Stimulated activated CD8-positive, alpha-beta memory T cell treated with anti-CD3 and anti-CD28 coated beads, Interleukin-15, amount 100 ng/mL, for 48 hours (primary cell): ENCODE measurements around the gene ZMIZ2.
A peak's percentile ranks its signal among the peaks of the same experiment; 100 is the strongest.
"Not testable (repeated sequence)": the region's sequence is repeated elsewhere in the genome, so short reads cannot be mapped to it uniquely, and the experiment has no call there.

Experiments
- DNase-seq, 2 donors: peaks; one replicate each; pipeline ENCODE4 v3.0.0-alpha.2; 2020; ENCODE audit warnings: low read depth in 2 of 2

The ZMIZ2 gene

DNA sequence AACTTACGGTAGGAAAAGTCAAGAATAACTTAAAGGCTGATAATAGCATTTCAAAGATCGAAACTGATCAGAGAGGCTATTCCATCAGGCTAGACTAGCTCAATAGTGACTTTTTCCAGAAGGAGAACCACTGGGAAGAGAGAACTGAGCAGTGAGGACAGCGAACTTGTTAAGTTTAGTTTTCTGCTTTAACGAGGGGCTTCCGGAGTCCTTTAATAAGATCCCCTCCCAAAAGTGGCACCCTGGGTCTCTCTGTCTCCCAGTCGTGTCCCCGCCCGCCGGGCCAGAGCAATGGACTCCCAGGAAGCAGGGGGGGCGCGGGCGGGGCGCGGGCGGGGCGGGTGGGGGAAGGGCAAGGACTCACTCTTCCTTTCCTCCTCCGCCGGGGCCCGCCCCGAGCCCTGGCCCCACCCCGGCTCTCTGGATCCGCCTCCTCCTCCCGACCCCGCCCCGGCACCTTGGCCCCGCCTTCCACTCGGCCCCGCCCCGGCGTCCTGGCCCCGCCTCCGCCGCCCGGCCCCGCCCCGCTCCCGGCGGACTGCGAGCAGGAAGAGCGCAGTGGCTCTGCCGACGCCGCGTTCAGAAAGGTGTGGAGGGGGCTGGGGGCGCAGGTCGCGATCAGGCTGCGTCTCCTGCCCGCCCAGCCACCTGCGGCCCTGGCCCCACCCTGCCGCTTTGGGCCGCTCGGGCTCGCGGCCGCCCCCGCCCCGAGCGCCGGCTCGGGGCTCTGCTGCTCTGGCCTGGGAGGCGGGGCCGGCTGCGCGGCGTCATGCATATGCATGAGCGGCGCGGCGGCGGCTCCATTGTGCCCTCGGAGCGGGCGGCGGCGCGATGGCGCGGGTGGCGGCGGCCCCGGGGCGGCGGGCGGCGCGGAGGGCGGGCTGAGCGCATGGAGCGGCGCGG is at the start of gene ZMIZ2:
Gene ZMIZ2 (plus strand): TSS at position 803 of the 903 bp plus-strand sequence. CDS start 7,403 bp downstream, outside the sequence.
- peak; percentile 81 to 84 for DNase-seq

GRCh38 chr7:44699598-44699997 is 49.0 kb upstream of the ZMIZ2 start:
- DNase-seq = not testable (repeated sequence)

DNA sequence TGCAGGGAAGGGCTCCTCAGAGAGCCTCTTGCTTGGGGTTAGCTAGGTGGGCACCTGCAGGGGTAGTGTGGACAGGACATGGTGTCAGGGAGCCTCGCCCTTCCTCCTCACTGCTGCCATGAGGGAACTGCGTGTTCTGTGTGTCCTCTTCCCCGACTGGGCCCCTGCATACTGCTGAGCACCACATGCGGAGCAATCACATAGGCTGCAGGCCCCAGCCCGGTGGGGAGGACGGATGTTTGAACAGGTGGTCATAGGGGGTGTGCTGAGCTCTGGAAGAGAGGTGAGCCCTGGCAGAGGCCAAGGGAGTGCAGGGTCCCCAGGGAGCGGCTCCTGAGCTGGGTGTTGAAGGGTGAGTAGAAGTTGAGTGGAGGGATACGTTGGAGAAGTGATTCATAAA is 48.3 kb upstream of the ZMIZ2 start:
- no peak for DNase-seq

- not testable (repeated sequence) for DNase-seq
These were observed 45.3 kb upstream of the ZMIZ2 start for GRCh38 chr7:44703391-44703790.

GRCh38 chr7:44703921-44704320 is 44.7 kb upstream of the ZMIZ2 start:
- no peak for DNase-seq

GRCh38 chr7:44705434-44705833 is 43.2 kb upstream of the ZMIZ2 start:
- no peak for DNase-seq

DNA sequence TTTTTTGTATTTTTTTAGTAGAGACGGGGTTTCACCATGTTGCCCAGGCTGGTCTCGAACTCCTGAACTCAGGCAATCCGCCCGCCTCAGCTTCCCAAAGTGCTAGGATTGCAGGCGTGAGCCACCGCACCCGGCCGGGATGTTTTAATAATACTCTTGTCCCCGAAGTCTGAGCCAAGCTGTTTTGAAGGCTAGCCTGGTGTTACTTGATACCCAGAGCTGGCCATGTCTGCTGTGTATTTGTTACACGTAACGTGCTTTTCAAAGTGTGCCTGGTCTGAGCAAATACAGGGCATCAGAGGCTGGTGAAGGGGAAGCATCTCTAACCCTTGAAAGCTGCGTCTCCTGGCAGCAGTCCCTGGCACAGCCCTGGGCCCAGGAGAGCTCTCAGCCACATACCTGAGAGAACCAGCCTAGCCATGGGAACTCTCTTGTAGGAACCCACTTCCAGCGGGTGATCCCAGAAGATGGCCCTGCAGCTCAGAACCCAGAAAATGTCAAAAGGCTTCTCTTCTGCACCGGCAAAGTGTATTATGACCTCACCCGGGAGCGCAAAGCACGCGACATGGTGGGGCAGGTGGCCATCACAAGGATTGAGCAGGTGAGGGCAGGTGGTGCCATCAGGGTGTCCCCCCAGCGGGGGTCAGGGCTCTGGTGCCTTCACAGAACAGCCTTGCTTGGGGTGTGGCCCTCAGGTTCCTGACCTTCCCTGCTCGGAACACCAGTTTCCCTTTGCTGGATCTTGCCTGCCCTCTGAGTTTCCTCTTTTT is 41.7 kb upstream of the ZMIZ2 start:
- no peak for DNase-seq

DNA sequence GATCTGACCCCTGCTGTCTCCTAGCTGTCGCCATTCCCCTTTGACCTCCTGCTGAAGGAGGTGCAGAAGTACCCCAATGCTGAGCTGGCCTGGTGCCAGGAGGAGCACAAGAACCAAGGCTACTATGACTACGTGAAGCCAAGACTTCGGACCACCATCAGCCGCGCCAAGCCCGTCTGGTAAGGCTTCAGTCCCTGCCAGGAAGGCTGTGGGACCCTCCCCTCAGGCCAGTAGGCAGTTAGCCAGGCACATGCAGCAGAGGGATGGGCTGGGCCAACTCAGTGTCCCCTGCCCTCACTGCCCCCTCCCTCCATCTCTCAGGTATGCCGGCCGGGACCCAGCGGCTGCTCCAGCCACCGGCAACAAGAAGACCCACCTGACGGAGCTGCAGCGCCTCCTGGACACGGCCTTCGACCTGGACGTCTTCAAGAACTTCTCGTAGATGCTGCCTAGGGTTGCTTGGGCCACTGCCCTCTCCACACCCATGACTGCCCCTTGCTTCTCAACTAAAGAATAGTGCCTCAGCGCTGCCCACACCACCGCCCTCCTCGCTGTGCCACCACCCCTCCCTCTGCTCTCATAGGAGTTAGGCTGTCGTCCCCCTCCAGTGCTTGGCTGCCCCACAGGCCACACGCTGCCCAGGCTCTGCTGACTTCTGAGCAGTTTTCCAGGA is 41.0 kb upstream of the ZMIZ2 start:
- no peak for DNase-seq

GRCh38 chr7:44709011-44709915 is 39.4 kb upstream of the ZMIZ2 start:
- DNase-seq = no peak

DNA sequence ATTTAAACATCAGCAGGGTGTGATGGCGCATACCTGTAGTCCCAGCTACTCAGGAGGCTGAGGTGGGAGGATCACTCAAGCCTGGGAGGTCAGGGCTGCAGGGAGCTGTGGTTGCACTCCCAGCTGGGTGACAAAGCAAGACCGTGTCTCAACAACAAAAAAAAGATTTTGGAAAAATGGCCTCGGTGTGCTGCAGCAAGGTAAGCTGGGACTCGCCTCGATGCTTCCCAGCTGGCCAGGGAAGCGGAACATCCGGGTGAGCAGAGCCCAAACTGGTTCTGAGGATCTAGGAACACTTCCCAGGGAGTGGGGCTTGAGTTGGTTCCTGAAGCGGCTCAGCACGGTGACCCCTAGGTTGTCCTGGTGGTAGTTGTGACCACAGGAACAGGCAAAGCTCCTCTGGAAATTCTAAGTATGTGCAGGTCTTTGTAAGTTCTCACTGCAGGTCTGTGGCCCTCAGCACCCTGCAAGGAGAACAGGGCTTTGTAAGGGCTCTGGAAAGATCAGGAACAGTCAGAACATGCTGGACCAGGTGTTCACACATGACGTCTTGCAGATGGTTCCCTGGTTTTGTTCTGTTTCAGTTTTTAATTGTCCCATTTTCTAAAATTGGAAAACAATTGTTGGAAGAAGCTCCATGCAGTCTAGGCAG is 38.6 kb upstream of the ZMIZ2 start:
- DNase-seq = no peak

- no peak for DNase-seq
These were observed 37.1 kb upstream of the ZMIZ2 start for GRCh38 chr7:44711528-44711927.

- no peak for DNase-seq
These were observed 36.6 kb upstream of the ZMIZ2 start for GRCh38 chr7:44712012-44712411.

DNA sequence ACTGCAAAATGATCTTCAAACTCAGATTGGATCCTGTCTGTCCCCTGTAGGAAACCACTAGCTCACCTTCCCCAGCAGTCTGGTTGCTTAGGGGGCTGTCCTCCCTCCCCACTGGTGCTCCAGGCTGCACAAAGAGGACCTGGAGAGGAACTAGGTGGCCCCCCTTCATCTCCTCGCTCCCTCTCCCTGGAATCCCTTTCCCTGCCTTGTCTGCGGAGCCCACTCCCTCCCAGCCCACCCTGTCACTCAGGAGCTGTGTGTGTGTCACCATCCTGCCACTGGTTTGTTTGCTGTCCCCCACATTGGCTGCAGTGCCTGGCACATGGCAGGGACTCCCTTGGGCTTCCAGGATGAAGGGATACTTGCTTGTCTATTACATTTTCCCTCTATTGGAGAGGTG is 35.5 kb upstream of the ZMIZ2 start:
- no peak for DNase-seq

GRCh38 chr7:44713680-44714335 is 34.8 kb upstream of the ZMIZ2 start:
- DNase-seq = no peak

DNA sequence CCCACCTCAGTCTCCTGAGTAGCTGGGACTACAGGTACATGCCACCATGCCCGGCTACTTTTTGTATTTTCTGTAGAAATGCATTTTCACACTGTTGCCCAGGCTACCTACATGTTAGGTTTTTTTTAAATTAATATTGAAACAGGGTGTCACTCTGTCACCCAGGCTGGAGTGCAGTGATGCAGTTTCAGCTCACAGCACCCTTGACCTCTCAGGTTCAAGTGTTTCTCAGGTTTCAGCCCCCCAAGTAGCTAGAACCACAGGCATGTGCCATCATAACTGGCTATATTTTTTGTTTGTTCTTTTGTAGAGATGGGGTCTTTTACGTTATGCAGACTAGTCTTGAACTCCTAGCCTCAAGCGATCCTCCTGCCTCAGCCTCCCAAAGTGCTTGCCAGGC is 32.4 kb upstream of the ZMIZ2 start:
- DNase-seq = no peak

- DNase-seq = no peak
These were observed 28.3 kb upstream of the ZMIZ2 start for GRCh38 chr7:44720301-44720700.

- no peak for DNase-seq
These were observed 24.4 kb upstream of the ZMIZ2 start for GRCh38 chr7:44724276-44724675.

- DNase-seq = not testable (repeated sequence)
These were observed 22.4 kb upstream of the ZMIZ2 start for GRCh38 chr7:44726250-44726649.

- no peak for DNase-seq
These were observed 21.3 kb upstream of the ZMIZ2 start for GRCh38 chr7:44727158-44727936.

- no peak for DNase-seq
These were observed 20.7 kb upstream of the ZMIZ2 start for GRCh38 chr7:44727937-44728262.
